Mesodermal cell (in vitro differentiated cells): Measurements from ENCODE around the gene GARIN5B.

ENCODE experiments used
- H3K27ac ChIP-seq: 2 replicates; pipeline ENCODE4 v1.7.0; 2013; ENCODE audit warnings: mild to moderate bottlenecking, low read depth, low read length, moderate library complexity; ENCODE audit not compliant: severe bottlenecking
- H3K36me3 ChIP-seq: 2 replicates; pipeline ENCODE4 v1.7.1; 2013; ENCODE audit warnings: mild to moderate bottlenecking, low read length, moderate library complexity; ENCODE audit not compliant: control insufficient read depth, insufficient read depth
- H3K4me1 ChIP-seq: one replicate; pipeline ENCODE4 v1.7.1; 2013; ENCODE audit warnings: mild to moderate bottlenecking, low read length; ENCODE audit not compliant: insufficient read depth, control insufficient read depth, poor library complexity, severe bottlenecking
- H3K4me3 ChIP-seq: 2 replicates; pipeline ENCODE4 v1.7.0; 2013; ENCODE audit warnings: low read length, control low read depth, mild to moderate bottlenecking; ENCODE audit not compliant: insufficient read depth, poor library complexity, severe bottlenecking; ENCODE audit errors: extremely low read depth
- H3K9me3 ChIP-seq: 2 replicates; pipeline ENCODE4 v1.7.1; 2013; ENCODE audit warnings: mild to moderate bottlenecking, low read length, moderate library complexity; ENCODE audit not compliant: control insufficient read depth
- WGBS, 2 experiments: methylation state at CpG; one replicate each; pipeline ENCODE4 v1.1.5; 2013; ENCODE audit warnings: missing lambda C conversion rate in 2 of 2; ENCODE audit not compliant: insufficient coverage in 2 of 2; 5-methylcytosine and 5-hydroxymethylcytosine counted together

The GARIN5B gene

GRCh38 chr19:55368106-55368505 is 5.0 kb upstream of the GARIN5B start:
- H3K9me3 ChIP-seq, result no peaks in the 10 kb centered on the region
- WGBS, 2 experiments, result 88 to 96% methylated on average over 12 to 16 of the region's 16 CpGs
- H3K27ac ChIP-seq, result no peak overlapping the region
- peaks cover 24% of the 10 kb centered on the region for H3K4me1 ChIP-seq
- H3K36me3 ChIP-seq, result peaks cover 40% of the 10 kb centered on the region
- peak overlapping the region; percentile 69 for H3K4me3 ChIP-seq

- Histone ChIP-seq H3K36me3 (peaks cover 40% of the 10 kb centered on the region), H3K27ac (no peak overlapping the region), H3K9me3 (no peaks in the 10 kb centered on the region), H3K4me1 (peaks cover 17% of the 10 kb centered on the region), H3K4me3 (no peak overlapping the region)
- WGBS, 2 experiments, result 100% methylated on average over 1 of the region's 3 CpGs
Observed at GRCh38 chr19:55366790-55367189, 3.7 kb upstream of the GARIN5B start.

GRCh38 chr19:55365964-55366363 is 2.9 kb upstream of the GARIN5B start:
- Histone ChIP-seq H3K27ac (no peak overlapping the region), H3K4me3 (no peak overlapping the region), H3K36me3 (peaks cover 40% of the 10 kb centered on the region), H3K4me1 (peaks cover 12% of the 10 kb centered on the region), H3K9me3 (no peaks in the 10 kb centered on the region)
- 93 to 97% methylated on average over 9 to 12 of the region's 19 CpGs for WGBS, 2 experiments

- WGBS, 2 experiments, result 65 to 85% methylated on average over 5 to 8 of the region's 8 CpGs
- Histone ChIP-seq H3K36me3 (peaks cover 40% of the 10 kb centered on the region), H3K4me1 (peaks cover 10% of the 10 kb centered on the region), H3K4me3 (no peak overlapping the region), H3K9me3 (no peaks in the 10 kb centered on the region), H3K27ac (no peak overlapping the region)
Observed at GRCh38 chr19:55365245-55365644, 2.2 kb upstream of the GARIN5B start.

- peaks cover 31% of the 10 kb centered on the region for H3K36me3 ChIP-seq
- H3K9me3 ChIP-seq, result no peaks in the 10 kb centered on the region
- H3K4me3 ChIP-seq, result no peak overlapping the region
- H3K4me1 ChIP-seq, result peaks cover 8% of the 10 kb centered on the region
- no peak overlapping the region for H3K27ac ChIP-seq
- WGBS, 2 experiments, result 80 to 87% methylated on average over 33 to 34 of the region's 38 CpGs
Observed at GRCh38 chr19:55362174-55362989, 678 bp downstream of the GARIN5B start.

- Histone ChIP-seq H3K36me3 (peaks cover 17% of the 10 kb centered on the region), H3K27ac (no peak overlapping the region), H3K4me3 (no peak overlapping the region), H3K4me1 (peaks cover 8% of the 10 kb centered on the region), H3K9me3 (no peaks in the 10 kb centered on the region)
- 87% methylated on average over 14 to 16 of the region's 16 CpGs for WGBS, 2 experiments
Observed at GRCh38 chr19:55360902-55361301, 2.2 kb downstream of the GARIN5B start.

- H3K9me3 ChIP-seq, result no peaks in the 10 kb centered on the region
- 86 to 92% methylated on average over 24 to 30 of the region's 32 CpGs for WGBS, 2 experiments
- H3K27ac ChIP-seq, result no peak overlapping the region
- no peak overlapping the region for H3K4me3 ChIP-seq
- H3K4me1 ChIP-seq, result peaks cover 8% of the 10 kb centered on the region
- peaks cover under 1% of the 10 kb centered on the region for H3K36me3 ChIP-seq
Observed at GRCh38 chr19:55358943-55359908, 3.8 kb downstream of the GARIN5B start.

DNA sequence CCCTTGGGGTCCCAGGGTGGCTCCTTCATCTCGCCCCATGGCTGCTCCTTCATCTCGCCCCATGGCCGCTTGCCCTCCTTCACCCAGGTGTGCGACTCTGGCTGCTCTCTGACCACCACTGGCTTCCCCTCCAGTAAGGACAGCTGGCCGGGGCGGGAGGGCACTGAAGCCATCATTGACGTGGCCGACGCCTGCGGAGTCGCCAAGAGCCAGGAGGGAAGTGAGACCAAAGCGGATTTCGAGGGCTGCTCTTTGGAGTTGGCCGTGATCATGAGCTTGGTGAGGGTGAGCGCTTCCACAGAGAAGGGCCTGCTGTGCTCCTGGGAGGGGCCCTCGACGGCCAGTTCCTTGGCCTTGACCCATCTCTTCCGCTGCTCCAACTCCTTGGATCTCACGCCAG is 4.6 kb downstream of the GARIN5B start:
- no peak overlapping the region for H3K27ac ChIP-seq
- peaks cover 8% of the 10 kb centered on the region for H3K4me1 ChIP-seq
- 90 to 93% methylated on average over 16 to 18 of the region's 19 CpGs for whole genome bisulfite sequencing, 2 experiments
- no peaks in the 10 kb centered on the region for H3K9me3 ChIP-seq
- H3K36me3 ChIP-seq, result no peaks in the 10 kb centered on the region
- H3K4me3 ChIP-seq, result no peak overlapping the region

DNA sequence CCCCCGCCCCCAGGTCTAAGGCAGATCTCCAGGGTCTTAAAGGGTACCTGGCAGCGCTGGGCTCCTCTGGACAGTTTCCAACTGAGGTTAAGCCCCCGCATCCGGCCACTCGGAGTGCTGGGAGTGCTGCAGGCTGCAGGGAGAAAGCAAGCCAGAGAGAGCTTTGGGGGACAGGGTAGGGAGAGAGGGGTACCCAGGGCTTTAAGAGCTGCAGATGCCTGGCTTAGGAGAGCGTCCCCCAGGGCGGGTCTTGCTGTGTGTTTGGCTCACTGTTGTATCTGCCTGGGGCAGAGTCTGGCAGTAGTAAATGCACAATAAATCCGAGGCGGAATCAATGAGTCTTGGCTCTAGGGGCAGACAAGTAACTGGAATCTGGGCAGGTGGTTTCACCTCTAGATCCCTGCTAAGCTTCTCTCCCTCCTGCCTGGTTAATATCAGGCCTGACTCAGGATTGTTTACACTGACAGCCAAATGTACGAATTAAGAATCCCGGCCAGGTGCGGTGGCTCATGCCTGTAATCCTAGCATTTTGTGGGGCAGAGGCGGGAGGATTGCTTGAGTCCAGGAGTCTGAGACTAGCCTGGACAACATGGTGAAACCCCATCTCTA is 7.7 kb downstream of the GARIN5B start:
- 49 to 52% methylated on average over 11 to 12 of the region's 13 CpGs for WGBS, 2 experiments

DNA sequence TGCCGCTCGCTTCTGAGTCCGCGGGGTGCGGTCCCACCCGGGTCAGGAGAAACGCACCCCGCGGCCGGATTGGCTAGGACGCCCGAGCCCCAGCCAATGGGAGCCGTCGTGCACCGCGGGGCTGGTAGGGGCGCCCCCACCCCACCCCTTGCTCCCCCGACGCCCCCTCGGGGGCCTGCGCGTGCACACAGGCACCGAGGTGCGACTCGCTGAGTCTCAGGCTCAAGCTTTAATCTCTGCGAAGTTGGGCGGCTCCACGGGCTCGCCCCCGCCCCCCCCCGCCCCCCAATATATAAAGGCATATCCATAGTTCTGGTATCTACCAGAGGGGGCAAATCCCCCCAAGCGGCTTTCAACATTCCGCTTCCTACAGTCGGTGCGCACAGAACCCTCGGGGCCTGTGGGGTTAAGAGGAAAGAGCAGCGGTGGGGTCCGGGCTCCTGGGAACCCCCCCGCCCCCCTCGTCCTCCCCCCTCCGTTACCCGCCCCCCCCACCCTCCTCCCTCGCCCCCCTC is 8.3 kb downstream of the GARIN5B start, which contains the start of gene COX6B2:
TSS of gene COX6B2 (minus strand) at position 22 of the 515 bp plus-strand sequence. CDS start 198 bp downstream, outside the sequence.
- Histone ChIP-seq H3K9me3 (no peaks in the 10 kb centered on the region), H3K36me3 (peaks cover 4% of the 10 kb centered on the region), H3K4me1 (peaks cover 3% of the 10 kb centered on the region), H3K4me3 (peak within 1 kb of the TSS; percentile 41), H3K27ac (no peak within 1 kb of the TSS)
- WGBS, 2 experiments, result 4 to 6% methylated on average over 11 to 17 of the region's 43 CpGs

More for the DNA sequence above, 7.7 kb downstream of the GARIN5B start:
- H3K36me3 ChIP-seq, result no peaks in the 10 kb centered on the region
- H3K9me3 ChIP-seq, result no peaks in the 10 kb centered on the region
- H3K4me3 ChIP-seq, result no peak overlapping the region
- H3K4me1 ChIP-seq, result peaks cover 3% of the 10 kb centered on the region
- H3K27ac ChIP-seq, result no peak overlapping the region
